ENCODE results near the gene POLR3A.

Gene POLR3A

DNA sequence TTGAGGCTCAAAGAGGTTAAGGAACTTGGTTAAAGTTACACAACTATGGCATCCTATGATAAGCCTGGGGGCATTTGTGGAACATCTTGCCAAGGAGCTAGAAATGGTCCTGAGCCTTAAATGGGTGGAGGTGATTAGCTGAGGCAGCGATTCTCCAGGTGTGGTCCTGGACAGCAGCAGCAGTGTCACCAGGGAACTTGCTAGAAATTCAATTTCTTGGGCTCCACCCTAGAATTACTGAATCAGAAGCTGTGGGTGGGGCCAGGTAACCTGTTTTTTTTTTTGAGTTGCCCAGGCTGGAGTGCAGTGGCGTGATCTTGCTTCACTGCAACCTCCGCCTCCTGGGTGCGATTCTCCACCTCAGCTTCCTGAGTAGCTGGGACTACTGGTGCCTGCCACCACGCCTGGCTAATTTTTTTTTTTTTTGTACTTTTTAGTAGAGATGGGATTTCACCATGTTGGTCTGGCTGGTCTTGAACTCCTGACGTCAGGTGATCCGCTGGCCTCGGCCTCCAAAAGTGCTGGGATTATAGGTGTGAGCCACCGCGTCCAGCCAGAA lies 17.5 kb upstream of the POLR3A start:
- DNase-seq (ENCODE audit: low read depth): no peak

DNA sequence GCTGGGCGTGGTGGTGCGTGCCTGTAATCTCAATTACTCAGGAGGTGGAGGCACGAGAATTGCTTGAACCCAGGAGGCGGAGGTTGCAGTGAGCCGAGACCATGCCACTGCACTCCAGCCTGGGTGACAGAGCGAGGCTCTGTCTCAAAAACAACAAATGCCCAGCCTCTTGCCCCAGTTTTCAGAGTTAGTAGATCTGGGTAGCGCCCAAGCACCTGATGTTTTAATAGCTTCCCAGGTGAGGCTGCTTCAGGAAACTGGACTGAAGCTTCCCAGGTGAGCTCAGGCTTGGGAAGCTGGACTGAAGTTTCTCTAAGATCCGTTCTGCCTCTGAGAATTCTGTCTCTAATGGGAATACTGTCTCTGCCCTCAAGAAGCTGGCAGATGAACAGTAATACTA lies 16.5 kb upstream of the POLR3A start:
- no peak for DNase-seq (ENCODE audit: low read depth)

DNA sequence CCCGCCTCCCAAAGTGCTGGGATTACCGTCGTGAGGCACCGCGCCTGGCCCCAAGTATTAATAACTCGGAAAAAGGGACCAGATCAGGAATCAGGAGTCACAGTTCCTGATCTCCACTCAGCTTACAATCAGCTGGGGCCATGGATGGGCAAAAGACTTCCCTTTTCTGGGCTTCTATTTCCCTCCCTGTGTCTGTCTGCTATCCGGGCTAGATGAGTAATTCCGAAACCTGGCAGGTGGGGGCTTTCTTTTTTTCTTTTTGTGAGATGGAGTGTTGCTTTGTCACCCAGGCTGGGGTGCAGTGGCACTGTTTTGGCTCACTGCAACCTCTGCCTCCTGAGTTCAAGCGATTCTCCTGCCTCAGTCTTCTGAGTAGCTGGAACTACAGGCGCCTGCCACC lies 15.9 kb upstream of the POLR3A start:
- no peak for DNase-seq (ENCODE audit: low read depth)

DNA sequence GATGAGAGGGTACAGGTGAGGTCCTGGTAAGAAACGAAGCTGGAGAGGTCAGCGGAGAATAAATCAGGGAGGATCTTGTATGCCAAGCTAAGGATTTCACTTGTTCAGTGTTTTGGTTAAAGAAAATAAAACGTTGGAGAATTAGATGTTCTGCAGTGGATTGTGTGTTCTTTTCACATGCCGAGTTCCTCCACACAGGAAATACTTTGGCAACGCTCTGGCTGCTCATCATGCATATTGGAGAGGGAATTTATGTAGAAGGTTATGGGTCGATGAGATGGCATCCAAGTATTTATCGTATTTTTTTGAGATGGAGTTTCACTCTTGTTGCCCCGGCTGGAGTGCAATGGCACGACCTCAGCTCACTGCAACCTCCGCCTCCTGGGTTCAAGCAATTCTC lies 15.4 kb upstream of the POLR3A start:
- DNase-seq (ENCODE audit: low read depth): peak; percentile 32

DNA sequence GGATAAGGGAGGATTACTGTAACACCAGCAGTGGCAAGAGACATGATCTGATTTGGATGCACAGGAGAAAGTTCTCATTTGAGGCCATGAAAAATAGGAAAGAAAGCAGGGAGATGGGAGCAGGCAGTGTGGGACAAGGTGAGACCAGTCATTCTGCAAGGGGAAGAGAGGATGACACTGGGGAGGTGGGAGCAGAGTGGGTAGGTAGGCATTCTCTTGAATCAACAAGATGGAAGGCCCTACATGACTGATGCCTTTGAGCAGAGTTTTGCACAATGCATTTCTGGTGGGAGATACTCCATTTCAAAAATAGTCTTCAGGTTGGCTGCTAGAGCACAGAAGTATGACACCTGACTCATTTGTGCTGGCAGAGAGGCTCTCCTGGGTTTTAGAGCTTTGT lies 14.9 kb upstream of the POLR3A start:
- DNase-seq (ENCODE audit: low read depth): no peak

DNA sequence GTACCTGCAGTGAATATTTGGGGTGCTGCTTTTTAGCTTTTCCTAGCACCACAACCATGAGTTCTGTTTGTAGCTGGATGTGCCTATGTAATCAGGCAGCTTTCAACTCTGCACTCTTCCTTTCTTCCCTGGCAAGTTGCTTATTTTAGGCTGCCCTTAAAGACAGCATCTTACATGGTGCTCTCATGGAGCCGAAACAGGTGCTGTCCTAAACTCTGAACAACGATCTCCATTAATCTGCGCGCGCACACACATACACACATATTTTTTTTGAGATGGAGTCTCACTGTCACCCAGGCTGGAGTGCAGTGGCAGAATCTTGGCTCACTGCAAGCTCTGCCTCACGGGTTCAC lies 13.4 kb upstream of the POLR3A start:
- no peak for DNase-seq (ENCODE audit: low read depth)

DNA sequence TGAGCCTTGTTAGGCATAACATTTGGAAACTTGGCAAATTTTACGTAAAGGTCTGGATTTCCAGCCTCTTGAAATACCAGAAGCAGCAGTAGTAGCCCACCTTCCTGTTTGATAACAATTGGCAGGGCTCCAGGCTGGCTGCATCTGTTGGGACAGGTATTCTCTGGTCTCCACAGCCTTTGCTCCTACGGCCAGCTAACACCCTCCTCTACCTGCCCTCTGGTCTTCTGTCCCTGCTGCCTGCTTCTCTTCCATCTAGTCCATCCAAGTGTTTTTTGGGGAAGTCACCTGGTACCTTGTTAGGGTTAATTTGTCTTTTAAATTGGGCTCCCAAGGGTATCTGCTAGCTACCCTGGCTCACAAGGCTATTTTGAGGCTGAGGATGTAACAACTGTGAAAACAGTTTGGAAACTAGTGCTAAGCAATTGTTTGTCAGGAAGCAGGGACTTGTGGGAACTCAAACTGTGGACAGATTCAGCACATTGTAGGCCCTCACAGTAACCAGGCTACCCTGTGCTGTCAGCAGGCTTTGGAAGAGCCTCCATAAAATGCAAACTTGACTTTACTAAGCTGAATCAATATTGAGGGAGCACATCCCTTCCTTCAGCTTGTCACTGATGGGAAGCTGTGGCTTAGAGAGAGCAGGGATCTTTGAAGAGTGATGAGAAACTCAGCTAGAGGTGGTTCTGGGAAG lies 12.9 kb upstream of the POLR3A start:
- DNase-seq (ENCODE audit: low read depth): peak; percentile 26

DNA sequence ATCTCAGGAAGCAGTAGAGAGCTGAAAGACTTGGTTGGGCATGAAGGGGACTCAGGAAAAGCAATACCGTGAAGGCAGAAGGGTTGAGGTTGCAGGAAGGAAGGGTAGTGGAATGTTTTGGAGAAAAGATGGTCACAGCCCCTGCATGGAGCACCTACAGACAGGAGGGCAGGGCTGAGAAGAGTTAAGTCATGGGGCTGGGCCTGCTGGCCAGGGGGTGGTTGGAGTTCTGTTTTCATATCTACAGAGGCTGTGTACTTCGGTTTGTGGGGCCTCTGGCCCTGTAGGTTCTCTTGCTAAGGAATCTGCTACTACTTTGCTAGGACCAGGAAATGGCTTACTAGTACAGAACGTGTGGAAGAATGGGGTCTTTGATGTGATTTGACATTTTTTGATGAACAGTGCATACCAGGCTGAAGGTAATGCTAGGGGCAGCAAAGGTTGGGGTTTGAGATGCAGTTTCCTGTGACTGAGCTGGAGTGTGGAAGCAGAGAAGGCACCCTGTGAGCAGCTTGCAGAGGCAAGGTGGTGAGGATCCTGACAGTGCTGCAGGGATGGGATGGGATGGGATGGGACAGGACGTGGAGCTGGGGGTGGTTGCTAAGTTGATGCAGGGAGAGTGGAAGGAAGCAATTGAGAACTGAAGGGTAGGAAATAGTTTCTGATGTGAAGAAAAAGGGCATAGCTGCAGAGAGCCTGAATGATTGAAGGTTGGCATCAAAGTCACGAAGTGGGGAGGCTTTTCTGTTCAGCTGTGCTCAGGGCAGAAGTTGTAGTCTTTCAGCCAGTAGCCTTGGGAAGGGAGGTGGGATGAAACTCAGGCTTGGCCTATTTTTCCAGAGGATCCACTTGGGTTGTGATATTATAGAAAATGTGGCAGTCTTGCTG lies 12.1 kb upstream of the POLR3A start:
- DNase-seq (ENCODE audit: low read depth): no peak

DNA sequence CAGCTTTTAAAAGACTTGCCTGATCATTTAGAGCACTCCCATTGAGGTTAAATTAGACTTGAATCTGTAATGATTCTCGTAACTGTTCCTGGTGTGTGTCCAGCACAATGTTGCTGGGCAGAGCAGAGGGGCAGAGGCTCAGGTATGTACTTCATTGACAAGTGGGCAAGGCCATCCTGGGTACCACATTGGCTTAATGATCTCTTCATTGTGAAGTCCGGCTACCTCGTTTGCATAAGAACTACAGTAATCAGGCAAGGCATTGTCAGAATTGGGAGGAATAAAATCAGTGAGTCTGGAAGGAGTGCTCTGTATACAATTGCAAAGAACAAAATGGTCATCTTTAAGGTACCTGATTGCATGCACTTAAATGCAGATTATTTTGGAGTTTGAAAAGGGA lies 10.4 kb upstream of the POLR3A start:
- DNase-seq (ENCODE audit: low read depth): no peak

DNA sequence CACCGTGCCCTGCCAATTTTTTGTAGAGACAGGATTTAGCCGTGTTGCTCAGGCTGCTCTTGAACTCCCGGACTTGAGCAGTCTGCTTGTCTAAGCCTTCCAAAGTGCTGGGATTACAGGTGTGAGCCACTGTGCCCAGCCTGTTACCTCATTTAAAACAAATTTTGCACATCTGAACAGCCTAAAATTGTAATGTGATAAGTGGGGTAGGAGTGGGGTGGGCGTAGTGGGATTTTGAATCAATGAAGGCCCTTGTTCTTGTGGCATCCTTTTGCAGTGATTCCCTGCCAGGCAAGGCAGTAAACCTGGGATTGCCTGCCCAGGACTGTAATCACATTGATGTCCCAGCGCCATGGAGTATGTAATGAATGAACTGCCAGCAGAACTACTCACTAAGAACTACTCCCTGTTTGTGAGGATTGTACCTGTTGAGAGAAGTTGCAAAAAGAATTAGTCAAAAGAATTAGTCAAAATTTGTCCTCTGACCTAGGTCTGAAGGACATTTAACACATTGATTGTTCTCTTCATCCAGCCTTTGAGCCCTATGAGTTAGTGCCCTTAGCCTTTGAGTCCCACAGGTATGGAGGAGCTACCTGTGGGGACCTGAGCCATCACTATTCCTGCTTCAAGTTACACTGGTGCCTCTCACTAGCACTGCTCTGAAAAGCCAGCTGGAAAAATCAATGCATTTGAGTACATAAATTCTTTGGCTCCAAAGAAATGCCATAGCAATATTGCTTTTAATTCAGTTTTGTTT lies 9.7 kb upstream of the POLR3A start:
- no peak for DNase-seq (ENCODE audit: low read depth)

DNA sequence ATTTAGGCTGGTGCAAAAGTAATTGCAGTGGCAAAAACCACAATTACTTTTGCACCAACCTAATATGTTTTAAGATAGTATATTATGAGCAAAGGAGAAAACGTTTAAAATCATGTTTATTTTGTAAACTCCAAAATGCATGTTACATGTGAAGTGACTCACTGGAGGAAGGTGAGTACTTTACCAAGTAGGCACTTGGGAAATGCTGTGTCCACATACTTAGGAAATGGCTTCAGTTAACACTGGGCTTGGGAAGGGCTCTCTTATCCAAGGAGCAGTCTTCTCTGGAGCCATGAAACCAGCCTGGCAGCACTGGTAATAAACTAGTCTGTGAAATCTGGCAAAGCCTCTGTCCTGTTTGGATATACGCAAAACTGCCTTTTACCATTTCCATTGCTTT lies 8.8 kb upstream of the POLR3A start:
- peak; percentile 64 for DNase-seq (ENCODE audit: low read depth)

DNA sequence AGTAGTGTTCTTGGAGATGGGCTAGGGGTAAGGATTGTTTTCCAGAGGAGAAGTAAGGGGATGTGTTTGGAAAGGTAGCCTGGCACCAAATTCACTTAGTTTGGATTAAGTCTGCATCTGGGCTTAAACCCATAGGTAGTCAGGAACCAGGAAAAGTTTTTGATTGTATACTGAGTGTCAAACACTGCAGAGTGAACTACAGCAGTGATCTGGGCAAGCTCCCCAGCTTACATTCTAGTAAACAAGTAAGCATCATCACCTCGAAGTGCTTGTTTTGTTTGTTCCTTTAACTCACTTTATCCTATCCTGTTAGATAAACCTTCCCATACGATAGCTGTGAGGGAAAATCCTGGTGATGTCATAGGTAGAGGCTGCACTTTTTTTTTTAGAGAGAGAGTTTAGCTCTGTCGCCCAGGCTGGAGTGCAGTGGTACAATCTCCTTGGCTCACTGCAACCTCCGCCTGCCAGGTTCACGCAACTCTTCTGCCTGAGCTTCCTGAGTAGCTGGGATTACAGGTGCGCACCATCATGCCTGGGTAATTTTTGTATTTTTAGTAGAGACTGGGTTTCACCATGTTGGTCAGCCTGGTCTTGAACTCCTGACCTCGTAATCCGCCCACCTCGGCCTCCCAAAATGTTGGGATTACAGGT lies 6.7 kb upstream of the POLR3A start:
- DNase-seq (ENCODE audit: low read depth): no peak

DNA sequence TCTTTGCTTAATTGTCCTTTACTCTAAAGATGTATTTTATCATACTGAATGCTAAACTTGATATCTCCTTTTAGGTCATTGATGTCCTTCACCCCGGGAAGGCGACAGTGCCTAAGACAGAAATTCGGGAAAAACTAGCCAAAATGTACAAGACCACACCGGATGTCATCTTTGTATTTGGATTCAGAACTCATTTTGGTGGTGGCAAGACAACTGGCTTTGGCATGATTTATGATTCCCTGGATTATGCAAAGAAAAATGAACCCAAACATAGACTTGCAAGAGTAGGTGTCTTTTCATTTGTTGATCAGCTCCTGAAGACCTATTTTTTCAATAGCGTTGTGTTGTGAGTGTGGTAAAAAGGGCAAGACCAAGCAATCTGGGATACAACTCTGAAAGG lies 6.1 kb upstream of the POLR3A start:
- no peak for DNase-seq (ENCODE audit: low read depth)

DNA sequence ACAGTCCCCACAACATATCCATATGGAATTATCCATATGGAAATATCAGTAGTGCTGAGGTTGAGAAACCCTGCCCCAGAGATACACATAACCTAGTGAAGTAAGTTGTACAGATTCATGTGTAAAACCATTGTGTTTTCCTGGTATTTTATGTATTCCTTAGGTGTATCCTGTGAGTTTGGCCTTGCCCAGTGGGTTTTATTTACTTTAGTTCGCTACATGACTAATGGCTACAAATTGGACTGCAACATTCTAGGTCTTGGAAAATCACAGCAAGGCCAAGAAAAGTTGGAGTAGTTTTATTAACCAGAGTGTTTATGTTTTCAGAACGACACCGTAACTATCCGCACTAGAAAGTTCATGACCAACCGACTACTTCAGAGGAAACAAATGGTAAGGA lies 5.7 kb upstream of the POLR3A start:
- peak; percentile 51 for DNase-seq (ENCODE audit: low read depth)

DNA sequence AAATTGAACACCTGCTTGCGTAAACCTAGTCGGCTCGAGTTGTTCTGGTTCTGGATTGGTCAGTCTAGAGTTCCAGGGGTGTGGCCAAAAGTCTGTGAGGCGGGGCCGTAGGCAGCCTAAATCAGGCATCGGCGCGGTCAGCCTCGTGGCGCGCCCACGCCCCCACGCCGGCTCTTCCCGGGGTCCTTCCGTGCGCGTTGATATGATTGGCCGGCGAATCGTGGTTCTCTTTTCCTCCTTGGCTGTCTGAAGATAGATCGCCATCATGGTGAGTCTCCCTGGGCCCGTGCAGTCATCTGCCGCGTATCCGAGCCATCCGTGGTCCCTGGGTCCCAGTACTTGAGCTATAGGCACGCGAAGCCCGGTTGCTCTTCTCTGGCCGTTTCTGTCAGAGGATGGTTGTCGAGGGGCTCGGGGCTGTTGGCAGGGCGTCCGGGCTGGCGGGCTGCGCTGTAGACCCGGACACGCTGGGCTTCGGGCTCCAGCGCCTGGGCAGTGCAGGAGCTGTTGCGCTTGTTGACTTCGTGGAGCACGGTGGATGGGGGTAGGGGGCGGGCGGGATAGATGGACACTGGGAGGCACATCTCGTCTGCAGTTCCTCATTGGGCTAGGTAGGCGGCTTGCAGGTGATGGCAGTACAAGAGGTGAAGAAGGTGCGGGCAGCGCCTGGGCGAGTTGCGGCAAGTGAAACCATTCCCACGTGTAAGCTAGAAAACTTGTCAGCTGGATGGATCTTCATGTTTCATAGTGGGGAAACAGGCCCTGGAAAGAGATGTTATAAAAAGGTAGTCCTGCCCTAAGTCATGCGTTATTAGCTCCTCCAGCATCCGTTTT lies 4.5 kb upstream of the POLR3A start, which contains the start of gene RPS24:
Gene RPS24, plus strand, starts transcription at position 227 of the 834 bp plus-strand sequence. Its CDS starts 39 bp downstream, at position 266.
- DNase-seq (ENCODE audit: low read depth): peak; percentile 99

DNA sequence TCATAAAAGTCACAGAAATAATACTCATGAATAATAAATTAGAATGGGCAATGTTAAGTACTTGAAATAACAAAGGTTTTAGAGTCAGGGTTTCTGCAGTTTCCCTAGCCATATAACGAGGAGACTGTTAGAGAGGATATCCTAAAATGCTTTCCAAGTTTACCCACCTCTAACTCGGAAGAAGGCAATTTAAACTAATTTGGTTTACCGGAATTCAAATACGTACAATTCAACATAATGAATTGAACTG lies 4.0 kb upstream of the POLR3A start:
- DNase-seq (ENCODE audit: low read depth): no peak

DNA sequence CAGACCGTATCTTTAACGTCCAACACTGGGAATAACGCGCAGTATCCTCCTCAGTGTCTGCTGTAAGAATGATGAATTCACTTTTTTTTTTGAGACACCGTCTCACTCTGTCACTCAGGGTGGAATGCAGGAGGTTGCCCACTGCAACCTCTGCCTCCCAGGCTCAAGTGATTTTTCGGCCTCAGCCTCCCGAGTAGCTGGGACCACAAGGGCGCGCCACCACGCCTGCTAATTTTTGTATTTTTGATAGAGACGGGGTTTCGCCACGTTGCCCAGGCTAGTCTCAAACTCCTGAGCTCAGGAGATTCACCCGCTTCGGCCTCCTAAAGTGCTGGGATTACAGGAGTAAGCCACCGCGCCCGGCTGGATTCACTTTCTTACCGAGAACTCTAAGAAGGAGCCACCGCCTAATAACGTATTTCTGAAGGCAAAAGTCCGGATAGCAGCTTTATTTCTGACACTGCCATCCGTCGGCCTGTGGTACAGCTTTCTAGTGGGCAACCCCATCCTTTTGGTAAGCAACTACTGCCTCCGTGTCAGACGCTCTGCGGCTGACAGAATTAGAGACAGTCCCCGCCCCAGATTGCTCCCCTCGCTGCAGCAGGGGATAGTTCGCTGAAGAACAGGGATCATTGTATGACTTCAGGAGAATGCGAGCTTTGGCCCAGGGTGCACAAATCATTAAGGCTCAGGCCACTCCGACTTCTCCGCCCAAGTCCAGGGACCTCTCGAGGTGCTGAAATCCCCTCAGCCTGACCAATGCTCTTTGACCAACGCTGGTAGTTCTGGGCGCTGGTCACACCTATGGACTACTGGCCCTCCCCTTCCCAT lies 662 bp downstream of the POLR3A start:
- peak; percentile 62 for DNase-seq (ENCODE audit: low read depth)

DNA sequence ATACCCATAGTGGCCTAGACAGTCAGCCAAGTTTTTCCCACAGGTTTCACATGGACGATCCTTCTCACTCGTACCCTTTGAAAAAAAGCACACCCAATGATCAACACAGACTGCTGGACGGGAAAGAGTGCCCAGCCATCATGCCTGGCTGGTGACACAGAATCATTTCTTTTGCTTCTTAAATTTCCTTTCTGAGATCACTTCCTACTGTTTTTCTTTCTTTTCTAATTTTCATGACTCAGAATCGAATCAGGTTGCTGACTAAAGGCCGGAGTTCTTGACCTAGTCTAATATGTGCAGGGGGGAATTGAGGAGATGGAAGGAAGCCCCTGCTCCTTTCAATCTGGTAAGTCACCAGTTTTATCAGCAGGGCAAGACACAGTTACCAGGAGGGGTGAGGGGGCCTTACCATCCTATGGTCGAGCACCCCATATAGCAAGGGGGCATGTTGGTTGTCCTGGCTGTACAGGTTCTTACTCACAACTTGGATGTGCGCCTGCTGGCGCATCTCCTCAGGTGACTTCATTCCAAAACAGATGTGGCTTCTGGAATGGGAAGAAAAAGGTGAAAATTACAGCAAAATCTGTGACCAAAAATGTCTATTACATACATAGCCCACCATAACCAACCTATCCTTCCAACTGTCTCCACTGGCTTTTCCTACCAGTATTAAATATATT lies 3.5 kb downstream of the POLR3A start:
- DNase-seq (ENCODE audit: low read depth): peak; percentile 90

DNA sequence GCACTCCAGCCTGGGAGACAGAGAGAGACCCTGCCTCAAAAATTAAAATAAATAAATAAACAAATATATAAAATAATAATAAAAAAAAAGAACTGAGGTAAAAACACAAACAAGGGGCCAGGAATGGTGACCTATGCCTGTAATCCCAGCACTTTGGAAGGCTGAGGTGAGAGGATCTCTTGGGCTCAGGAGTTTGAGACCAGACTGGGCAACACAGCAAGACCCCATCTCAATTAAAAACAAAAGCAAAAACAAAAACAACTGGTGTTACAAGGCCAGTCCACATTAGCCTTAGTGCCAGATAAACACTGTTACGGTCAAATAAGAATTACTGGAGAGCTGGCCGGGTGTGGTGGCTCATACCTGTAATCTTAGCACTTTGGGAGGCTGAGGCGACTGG lies 5.6 kb downstream of the POLR3A start:
- no peak for DNase-seq (ENCODE audit: low read depth)

DNA sequence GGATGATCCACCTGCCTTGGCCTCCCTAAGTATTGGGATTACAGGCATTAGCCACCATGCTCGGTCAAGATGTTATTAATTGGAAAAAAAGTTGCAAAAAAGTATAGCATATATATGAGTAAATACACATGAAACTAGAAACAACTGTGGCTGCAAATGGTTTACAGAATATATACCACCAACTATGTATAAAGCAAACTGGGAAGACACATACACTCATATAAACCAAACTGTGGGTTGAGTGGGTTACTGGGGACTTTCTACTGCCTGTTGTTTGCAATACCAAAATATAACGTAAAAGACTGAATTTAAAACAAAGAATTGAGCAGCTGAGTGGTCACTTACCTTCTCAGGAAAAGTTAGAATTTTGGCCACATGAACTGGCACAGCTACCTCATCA lies 8.1 kb downstream of the POLR3A start:
- DNase-seq (ENCODE audit: low read depth): no peak
